GM23338 (cell line): ENCODE data around the gene RASSF7.

Experiments
- JUNB ChIP-seq: IDR thresholded peaks from one replicate; pipeline ENCODE4 v1.6.1; 2016; ENCODE audit warnings: antibody characterized with exemption; ENCODE audit not compliant: unreplicated experiment
- TF ChIP-seq, protein P1 (sequence below), 2 experiments: fragments of 200-600 bp in 1 of 2; sonication (generic) in 1 of 2; conservative IDR thresholded peaks; 2 replicates each; pipeline versions ENCODE4 v1.5.1 to v1.6.1; 2016 to 2017; ENCODE audit warnings: antibody characterized with exemption in 2 of 2, low read depth in 2 of 2, mild to moderate bottlenecking in 2 of 2, moderate library complexity in 1 of 2

DNA sequence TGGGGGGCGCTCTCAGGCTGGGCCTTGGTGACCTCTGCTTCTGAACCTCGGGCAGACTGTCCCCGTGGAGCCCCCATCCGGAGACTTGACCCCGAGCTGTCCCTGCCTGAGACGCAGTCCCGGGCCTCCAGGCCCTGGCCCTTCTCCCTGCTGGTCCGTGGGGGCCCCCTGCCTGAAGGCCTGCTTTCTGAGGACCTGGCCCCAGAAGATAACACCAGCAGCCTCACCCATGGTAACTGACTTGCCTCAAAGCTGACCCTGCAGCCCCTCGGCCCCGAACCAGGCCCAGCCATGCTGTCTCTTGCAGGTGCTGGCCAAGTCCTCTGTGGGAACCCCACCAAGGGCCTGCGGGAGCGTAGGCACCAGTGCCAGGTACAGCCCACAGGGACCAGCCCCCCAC, 9.2 kb upstream of the RASSF7 start:
- no peak for TF ChIP-seq JUNB
- TF ChIP-seq, protein P1, sequence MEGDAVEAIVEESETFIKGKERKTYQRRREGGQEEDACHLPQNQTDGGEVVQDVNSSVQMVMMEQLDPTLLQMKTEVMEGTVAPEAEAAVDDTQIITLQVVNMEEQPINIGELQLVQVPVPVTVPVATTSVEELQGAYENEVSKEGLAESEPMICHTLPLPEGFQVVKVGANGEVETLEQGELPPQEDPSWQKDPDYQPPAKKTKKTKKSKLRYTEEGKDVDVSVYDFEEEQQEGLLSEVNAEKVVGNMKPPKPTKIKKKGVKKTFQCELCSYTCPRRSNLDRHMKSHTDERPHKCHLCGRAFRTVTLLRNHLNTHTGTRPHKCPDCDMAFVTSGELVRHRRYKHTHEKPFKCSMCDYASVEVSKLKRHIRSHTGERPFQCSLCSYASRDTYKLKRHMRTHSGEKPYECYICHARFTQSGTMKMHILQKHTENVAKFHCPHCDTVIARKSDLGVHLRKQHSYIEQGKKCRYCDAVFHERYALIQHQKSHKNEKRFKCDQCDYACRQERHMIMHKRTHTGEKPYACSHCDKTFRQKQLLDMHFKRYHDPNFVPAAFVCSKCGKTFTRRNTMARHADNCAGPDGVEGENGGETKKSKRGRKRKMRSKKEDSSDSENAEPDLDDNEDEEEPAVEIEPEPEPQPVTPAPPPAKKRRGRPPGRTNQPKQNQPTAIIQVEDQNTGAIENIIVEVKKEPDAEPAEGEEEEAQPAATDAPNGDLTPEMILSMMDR (conservative IDR thresholded peaks at IDR 0.05; ENCODE audit: low read depth in 2 of 2) = no peak
